HG03135 (cell line): ENCODE measurements around the gene ADPRHL1.
"Not testable (repeated sequence)": the region's sequence is repeated elsewhere in the genome, so short reads cannot be mapped to it uniquely, and the experiment has no call there.

ENCODE experiments used
- ATAC-seq: cut with Tn5 transposase; IDR thresholded peaks from one replicate; pipeline ENCODE4 v1.9.1; 2021; ENCODE audit warnings: mild to moderate bottlenecking, moderate library complexity; ENCODE audit not compliant: unreplicated experiment

ADPRHL1 gene

DNA sequence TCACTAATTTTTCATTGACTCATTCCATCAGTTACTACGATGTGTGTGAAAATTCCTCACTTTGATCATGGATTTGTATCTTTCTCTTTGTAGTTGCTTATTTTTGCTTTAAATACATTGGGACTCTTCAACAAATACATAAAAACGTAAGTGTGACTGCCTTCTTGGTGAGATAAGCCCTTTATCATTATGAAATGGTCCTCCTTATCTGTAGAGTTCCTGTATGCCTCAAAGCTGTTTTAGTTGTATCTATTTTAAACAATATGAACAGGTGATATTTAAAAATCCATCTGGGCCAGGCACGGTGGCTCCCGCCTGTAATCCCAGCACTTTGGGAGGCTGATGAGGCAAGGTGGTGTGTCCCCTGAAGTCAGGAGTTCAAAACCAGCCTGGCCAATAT is 25.9 kb upstream of the ADPRHL1 start:
- no peak for ATAC-seq

DNA sequence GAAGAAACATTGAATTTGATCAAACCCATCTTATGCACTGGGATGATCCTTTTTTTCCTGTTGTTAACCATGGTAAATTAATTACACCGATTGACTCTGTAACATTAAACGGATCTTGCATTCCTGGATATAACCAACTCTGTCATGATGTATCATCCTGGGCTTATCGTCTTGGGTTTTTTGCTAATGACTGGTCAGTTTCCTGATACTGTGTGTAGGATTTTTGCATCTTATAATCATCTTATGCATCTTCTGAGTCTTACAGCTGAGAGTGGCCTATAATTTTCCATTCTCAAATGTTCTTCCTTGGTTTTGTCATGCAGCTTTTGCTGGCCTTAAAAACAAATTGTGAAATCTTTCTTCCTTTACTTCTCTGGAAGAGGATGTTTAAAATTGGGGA is 24.4 kb upstream of the ADPRHL1 start:
- no peak for ATAC-seq

DNA sequence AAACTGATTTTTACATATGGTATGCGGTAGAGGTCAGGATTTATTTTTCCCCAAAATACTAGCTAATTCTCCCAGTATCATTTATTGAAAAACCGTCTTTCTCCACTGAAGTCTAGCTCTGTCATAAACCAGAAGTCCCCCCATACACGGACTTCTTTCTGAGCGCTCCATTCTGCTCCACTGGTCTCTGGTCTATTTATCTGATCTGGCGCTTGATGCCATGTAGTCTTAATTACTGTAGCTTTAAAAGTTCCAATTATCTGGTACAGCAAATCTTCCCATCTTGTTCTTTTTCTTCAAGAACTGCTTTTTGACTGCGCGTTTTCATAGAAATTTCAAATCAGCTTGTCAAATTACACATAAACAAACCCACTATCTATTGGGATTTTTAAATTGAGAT is 23.5 kb upstream of the ADPRHL1 start:
- ATAC-seq, result no peak

DNA sequence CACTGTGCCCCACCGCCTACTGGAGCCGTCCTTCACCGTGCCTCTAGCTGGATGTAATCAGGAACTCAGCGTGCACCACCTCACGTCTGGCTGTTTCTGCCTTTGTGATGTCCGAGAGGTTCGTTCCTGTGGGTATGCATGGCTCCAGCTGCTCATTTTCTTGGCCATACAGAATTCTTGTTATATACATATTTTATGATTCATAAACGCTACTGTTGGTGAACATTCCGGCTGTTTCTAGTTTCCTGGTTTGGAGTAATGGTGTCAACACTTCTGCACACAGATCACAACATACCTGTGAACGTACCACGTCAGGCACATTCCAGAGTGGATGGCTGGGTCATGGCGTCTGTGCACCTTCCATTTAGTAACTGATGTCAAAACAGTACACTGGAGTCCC is 22.6 kb upstream of the ADPRHL1 start:
- no peak for ATAC-seq

DNA sequence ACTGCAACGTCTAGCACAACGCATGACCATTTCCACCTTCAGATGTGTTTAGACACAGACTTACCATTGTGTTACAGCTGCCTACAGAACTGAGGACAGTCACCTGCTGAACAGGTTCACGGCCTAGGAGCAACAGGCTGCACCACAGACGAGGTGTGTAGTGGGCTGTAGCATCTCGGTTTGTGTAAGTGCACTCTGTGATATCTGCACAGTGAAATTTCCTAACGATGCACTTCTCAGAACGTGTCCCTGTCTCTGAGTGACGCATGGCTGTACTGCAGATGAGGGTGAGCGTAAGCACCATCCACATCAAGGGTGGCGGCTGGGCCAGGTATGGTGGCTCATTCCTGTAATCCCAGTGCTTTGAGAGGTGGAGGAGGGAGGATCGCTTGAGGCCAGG is 22.0 kb upstream of the ADPRHL1 start:
- ATAC-seq, result no peak

DNA sequence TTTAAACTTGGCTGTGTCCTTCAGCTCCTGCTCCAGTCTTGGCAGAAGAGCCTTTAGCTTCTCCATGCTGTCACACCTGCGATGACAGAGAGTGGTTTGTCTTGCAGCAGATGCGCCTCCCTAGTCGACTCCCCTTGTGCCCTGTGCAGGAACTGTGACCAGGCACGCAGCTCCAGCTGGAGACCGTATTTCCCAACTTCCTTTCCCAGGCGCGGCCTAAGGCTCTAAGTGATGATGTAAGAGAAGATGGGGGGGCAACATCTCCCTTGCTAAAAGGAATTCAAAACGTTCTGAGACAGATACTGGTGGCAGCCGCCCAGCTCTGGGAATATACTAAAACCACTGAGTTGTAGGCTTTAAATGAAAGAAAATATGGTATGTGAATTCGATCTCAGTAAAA is 20.9 kb upstream of the ADPRHL1 start:
- no peak for ATAC-seq

DNA sequence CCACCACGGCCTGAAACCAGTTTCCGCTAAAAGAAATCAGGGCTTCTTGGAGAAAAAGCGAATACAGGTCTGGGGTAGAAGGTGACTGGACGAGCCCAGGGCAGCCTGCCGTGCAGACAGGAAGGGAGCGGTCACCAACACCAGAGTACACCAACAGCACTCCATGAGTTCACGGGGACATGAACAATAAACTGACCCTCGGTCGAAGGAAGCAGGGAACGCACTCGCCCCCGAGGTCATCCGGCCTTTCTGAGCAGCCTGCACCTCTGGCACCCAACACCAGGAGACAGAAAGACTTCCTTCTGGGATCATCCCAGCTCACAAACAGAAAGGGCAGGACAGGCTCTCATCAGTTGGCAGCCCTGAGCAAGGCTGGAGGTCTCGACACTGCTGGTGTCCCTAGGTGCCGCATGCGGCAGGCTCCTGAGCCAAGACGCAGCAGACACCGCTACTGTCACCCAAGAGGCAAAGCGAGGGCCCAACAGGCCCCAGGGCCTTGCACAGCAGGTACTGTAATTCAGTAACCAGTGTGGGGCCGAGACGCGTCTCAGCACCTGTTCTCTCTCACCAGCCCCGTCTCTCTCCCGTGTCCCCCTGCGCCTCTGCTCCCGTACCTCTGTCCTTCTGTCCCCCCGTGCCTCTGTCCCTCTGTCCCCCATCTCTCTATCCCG is 19.2 kb upstream of the ADPRHL1 start:
- no peak for ATAC-seq

DNA sequence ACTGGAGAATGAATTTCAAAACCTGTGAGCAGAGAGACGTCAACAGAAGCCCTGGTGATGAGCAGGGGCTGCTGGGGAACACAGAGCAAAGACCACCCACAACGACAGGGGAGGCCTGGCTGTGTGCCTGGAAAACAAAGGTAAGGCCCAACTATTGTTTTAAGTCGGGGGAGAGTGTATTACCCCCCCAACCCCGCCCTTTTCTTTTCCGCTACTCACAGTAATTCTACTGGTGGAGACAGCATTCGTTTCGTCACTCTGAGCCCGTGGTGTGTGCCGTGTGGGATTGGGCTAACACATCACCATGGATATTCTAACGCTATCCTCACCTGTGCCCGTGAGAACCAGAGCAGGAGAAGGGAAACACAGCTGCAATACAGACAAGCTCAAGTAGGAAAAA is 18.6 kb upstream of the ADPRHL1 start:
- ATAC-seq, result no peak

DNA sequence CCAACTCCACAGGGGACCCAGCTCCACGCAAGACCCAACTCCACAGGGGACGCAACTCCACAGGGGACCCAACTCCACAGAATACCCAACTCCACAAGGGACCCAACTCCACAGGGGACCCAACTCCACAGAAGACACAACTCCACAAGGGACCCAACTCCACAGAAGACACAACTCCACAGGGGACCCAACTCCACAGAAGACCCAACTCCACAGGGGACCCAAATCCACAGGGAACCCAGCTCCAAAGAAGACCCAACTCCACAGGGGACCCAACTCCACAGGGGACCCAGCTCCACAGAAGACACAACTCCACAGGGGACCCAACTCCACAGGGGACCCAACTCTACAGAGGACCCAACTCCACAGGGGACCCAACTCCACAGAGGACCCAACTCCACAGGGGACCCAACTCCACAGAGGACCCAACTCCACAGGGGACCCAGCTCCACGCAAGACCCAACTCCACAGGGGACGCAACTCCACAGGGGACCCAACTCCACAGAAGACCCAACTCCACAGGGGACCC is 17.4 kb upstream of the ADPRHL1 start:
- ATAC-seq, result not testable (repeated sequence)

DNA sequence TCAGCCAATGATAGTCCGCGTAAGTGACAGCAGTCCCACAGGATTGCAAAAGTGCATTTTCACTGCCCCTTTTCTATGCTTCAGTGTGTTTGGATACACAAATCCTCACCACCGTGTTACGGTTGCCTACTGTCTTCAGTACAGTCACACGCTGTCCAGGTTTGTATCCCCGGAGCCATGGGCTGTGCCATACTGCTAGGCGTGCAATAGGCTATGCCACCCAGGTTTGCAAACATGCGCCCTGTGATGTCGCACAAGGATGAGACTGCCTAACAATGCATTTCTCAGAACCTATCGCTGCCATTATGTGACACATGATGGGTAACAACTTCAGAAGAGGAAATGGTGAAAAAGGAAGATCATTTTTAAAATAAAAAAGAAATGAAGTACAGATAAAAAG is 16.8 kb upstream of the ADPRHL1 start:
- no peak for ATAC-seq

DNA sequence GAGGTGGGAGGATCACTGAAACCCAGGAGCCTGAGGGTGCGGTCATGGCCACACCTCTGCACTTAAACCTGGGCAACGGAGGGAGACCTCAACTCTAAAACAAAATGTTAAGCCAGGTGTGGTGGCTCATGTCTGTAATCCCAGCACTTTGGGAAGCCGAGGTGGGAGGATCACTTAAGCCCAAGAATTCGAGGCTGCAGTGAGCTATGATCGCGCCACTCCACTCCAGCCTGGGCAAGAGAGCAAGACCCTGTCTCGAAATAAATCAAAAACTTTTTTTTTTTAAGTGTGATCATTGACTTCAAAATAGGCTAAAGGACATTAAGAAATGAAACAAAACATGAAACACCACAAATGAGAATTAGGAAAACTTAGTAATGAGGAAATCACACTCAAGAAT is 16.3 kb upstream of the ADPRHL1 start:
- no peak for ATAC-seq

DNA sequence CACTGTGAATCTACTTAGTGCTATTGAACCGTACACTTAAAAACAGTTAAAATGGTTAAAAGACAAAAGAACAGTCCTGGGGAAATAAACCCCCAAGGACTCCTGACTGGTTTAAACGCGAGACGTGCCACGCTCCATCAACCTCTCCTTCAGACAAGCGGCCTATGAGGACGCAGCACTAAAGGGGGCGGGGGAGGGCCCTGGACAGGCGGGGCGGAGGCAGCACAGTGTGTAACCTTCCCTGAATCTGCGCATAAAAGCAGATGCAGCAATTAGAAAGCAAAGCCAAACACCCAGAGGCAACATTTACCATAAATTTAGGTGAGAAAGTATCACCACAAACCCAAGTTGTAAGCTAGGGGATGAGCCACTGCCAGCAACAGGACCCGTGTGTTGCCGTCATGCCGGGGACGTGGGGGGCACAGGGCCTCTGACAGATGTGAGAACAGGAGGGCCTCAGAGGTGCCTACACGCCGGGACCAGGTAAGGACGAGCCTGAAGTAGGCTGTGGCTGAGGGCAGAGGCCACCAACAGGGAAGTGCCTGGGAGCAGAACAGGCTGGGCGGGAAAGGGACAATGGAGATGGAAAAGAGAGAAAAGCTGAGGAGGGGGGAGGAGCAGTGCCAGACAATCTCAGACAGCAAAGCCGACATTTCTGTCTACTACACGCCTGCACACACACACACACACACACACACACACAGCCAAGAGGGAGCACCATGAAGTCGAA is 15.3 kb upstream of the ADPRHL1 start:
- no peak for ATAC-seq

DNA sequence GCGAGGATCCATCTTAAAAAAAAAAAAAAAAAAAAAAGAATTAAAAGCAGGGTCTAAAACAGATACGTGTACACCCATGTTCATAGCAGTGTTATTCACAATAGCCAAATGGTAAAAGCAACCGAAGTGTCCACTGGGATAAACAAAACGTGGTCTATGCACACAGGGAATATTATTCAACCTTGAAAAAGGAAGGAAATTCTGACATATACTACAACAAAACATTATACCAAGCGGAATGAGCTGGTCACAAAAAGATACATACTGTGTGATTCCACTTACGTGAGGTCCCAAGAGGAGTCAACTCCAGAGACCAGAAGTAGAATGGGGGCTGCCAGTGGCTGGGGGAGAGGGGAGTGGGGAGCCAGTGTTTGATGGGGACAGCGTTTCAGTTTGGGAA is 14.7 kb upstream of the ADPRHL1 start:
- no peak for ATAC-seq

DNA sequence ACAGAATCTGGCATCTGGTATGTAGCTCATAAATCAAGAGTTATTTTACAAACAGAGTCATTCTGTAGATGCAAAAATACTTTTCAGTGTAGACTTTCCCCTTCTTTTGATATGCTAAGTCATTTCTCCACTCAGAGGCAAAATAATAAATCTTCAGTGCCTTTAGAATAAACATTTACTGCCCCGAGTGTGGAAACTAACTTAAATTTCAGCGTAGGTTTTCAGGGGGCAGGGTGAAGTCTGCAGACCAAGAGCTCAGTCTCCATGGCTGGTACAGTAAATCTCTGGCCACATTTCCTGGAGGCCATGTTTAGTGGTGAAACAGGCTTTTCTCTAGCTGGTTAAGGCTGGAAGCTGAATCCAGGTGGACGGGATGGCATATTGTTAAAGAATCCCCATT is 13.1 kb upstream of the ADPRHL1 start:
- ATAC-seq, result no peak

DNA sequence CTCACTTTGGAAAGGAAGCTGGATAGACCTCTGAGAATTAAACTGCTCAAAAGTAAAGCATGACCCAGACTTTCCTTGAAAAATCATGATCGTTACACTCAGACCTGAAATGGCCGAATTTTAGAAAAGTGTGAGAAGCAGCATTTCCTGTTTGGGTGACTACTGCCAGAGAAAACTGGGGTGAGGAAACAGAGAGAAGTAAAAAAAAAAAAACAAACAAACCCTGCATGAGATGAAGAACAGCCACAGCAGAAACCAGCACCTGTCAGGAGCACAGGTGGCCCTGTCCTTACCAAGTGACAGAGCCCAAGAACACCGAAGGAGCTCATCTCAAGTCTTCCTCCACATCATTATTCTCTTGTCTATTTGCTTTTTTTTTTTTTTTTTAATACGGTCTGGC is 12.0 kb upstream of the ADPRHL1 start:
- no peak for ATAC-seq

DNA sequence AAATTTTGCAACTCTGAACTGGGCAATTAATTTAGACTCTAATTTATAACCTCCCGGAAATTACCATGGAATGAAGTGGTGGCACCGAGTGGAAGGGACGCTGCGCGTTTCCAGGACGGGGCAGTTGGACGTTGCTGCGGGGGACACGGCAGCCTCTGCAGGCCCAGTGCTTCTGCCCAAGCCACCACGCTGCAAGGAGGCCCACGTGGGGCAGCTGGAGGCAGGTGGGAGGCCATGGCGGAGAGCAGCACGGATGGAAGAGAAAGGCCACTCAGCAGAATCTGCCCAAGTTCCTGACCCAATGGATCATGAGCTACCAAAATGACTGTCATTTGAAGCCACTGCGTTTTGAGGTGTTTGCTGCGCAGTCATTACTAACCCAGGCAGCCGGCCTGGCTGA is 11.2 kb upstream of the ADPRHL1 start:
- no peak for ATAC-seq

DNA sequence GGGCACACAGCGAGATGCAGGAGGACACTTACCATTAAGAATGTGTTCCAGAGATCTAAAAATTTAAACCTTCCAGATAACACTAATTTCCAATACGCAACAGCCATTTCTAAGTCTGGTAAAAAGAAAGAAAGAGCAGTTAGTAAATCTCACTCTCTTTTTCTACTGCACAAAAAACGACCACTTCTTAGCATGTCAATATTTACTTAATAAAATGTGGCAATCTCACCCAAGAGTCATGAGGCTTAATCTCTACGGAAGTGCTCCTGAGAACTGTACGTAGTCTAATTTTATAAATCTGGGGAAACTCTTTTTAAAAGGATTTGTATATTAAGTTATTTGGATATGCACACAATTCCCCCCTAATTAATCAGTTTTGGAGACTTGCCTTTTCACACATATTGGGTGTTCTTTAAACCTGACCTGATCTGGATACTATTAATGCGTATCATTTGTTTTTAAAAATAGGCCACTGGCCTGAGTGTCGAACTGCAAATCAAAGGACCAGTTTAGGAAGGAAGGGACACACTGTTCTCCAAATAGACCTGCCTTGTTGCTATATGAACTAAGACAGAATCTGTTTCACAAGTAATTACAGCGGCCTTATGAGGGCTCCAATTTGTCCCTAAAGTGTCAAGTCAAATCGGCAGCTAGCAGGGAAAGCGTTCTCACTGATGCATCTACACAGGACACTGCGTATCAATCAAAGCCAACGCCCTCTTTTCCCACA is 7.9 kb upstream of the ADPRHL1 start:
- ATAC-seq, result no peak

DNA sequence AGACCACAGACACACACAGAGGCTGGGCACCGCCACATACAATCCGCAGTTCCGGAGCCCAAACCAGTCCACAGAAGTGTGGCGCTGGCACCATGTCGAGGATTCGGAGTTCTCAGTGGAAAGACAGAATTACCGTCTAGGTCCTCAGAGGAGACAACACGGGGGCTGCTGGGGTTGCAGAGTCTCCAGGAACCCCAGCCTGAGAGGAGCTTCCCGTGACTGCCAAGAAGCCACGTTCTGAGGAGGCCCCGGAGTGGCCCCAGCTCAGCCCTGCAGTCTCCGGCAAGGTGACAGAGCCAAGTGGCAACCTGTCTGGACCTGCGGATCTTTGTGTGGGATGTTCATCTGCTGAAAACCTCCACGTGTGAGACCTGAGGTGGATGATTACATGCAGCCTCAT is 7.3 kb upstream of the ADPRHL1 start:
- ATAC-seq, result no peak

DNA sequence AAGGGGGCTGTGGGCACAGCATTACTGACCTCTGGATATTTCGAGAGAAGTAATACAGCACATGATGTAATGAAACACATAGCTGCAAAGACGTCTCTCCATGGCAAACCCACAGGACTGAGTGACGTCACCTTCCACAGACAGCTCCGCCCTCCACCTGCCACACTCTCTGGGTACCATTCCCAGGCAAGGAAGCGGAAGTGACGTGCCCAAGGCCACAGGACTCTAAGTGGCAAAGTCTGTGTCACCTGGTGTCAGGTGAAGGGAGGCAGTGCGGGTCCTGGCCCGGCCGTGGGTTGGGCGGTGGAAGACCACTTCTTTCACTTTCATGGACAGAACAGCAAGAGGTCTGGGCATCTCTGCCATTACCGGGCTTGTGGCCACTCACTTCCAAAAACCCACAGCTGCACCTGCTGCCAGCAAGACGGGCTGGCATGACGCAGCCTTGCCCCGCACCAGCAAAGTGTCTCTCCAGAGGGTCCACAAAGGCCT is 6.8 kb upstream of the ADPRHL1 start:
- ATAC-seq, result no peak

DNA sequence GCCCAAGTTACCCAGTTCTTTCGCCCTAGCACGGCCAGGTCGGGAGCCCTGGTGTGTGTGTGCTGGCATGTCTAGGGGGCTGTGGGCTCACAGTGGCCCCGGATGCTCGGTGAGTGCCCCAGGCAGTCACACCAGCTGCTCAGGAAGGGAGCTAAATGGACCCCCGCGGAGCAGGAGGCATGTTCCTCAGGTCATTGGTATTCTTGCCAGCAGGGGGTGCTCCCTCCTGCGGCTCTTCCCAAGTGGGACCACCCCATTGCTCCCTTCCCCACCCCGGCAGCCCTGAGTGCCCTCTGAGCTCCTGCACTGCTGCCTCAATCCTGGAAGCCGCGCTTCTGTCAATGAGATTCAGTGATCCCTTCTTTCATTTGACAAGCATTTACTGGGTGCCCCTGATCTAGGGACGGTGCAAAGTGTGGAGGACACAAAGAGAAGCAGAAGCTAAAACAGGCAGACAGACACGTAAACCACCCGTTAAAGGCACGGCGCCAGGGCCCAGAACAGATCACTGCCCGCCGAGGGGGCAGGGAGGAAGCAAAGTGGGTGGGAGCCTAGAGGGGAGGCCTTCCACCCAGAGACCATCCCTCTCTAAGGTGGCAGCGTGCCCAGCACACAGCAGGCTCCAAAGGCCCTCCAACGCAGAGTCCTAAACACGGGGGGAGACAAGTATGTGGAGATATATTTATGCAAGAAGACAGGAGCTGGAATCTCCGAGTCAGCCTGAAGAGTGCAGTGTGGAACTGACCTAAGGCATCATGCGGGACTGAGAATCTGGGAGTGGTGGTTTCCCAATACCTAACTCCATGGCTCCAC is 5.2 kb upstream of the ADPRHL1 start:
- ATAC-seq, result no peak

DNA sequence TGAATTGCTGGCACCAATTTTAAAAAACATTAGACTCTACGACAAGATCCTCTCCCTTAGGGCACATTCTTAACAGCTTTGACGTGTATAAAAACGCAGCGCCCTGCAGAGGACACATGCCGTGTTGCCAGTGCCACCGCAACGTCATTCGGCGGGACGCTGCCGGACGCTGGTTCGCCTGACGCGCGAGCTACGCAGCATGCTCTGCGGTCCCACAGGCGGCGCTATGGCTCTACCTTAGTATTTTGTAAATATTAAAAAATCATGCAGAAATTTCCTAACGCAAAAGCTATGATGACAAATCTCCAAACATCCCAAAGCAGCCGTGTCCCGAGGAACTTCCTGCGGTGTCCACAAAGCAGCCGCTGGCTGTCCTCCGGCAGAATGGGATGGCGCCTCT is 4.2 kb upstream of the ADPRHL1 start:
- ATAC-seq, result no peak
